Transverse colon (tissue), 4 donors: ENCODE measurements around the gene EXOSC10. TPM values are rescaled to one million over a fixed set of nuclear protein-coding genes. Genes with fewer than 3 reads are reported as not detected.

Source experiments
- DNase-seq: peaks from one replicate; pipeline ENCODE4 v3.0.0-alpha.2; 2019
- H3K27ac ChIP-seq, 4 donors: fragments of 200-600 bp; sonication (generic); 2 replicates each; pipeline ENCODE4 v1.5.1; 2016 to 2018; ENCODE audit warnings: inconsistent platforms in 4 of 4
- H3K27me3 ChIP-seq: fragments of 200-600 bp; sonication (generic); 2 replicates; pipeline ENCODE4 v1.5.1; 2017; ENCODE audit warnings: inconsistent platforms
- H3K36me3 ChIP-seq, 4 donors: fragments of 200-600 bp; sonication (generic); 2 replicates each; pipeline ENCODE4 v1.5.1; 2017 to 2019; ENCODE audit warnings: inconsistent platforms in 4 of 4
- H3K4me1 ChIP-seq, 4 donors: fragments of 200-600 bp; sonication (generic); 2 replicates each; pipeline ENCODE4 v1.5.1; 2017 to 2020; ENCODE audit warnings: inconsistent platforms in 4 of 4
- H3K4me3 ChIP-seq, 4 donors: fragments of 200-600 bp; sonication (generic); 1 replicate in 1 of 4; 2 replicates in 3 of 4; pipeline versions ENCODE4 v1.5.1 to v1.6.1; 2017 to 2019; ENCODE audit warnings: inconsistent platforms in 4 of 4
- H3K9me3 ChIP-seq, 2 donors: fragments of 200-600 bp; sonication (generic); 2 replicates each; pipeline ENCODE4 v1.5.1; 2017 to 2019; ENCODE audit warnings: inconsistent platforms in 2 of 2
- CTCF ChIP-seq, 5 experiments: fragments of 200-600 bp in 3 of 5; fragments of 450-650 bp in 2 of 5; sonication (generic) in 3 of 5; IDR thresholded peaks; 1 replicate in 2 of 5; 2 replicates in 3 of 5; pipeline ENCODE4 v1.5.1; 2016 to 2017; ENCODE audit warnings: antibody characterized with exemption in 5 of 5, inconsistent platforms in 3 of 5, mild to moderate bottlenecking in 2 of 5, moderate library complexity in 1 of 5
- EP300 ChIP-seq: sonication (generic); formaldehyde crosslinking; IDR thresholded peaks from one replicate; pipeline ENCODE4 v1.6.1; 2017; ENCODE audit warnings: antibody characterized with exemption, low read depth
- POLR2A ChIP-seq: fragments of 450-650 bp; IDR thresholded peaks from one replicate; pipeline ENCODE4 v1.6.1; 2016; ENCODE audit warnings: antibody characterized with exemption, mild to moderate bottlenecking, moderate library complexity
- POLR2AphosphoS5 ChIP-seq, 3 donors: sonication (generic); formaldehyde crosslinking; IDR thresholded peaks; one replicate each; pipeline ENCODE4 v1.6.1; 2016; ENCODE audit warnings: antibody characterized with exemption in 3 of 3
- WGBS, 2 donors: methylation state at CpG; one replicate each; pipeline ENCODE4 v1.1.5; 2018; ENCODE audit warnings: low coverage in 1 of 2; 5-methylcytosine and 5-hydroxymethylcytosine counted together
- in situ Hi-C, 4 donors: fragments of 200-750 bp; cut with MboI; loops; one replicate each; pipeline versions ENCODE4 v1.15.0 to v1.15.1; 2017; ENCODE audit warnings: low sequenced_read_pairs in 3 of 4, low pct_ligation_motif_present in 1 of 4, low pct_unique_long_range_greater_than_20kb in 1 of 4
- intact Hi-C: fragments of 100-400 bp; cut with DNase I; formaldehyde crosslinking; loops from one replicate; pipeline ENCODE4 v1.15.1; 2023; ENCODE audit warnings: low total_unique reads
- total RNA-seq, 4 donors: library from RNA; depleted of rRNA; stranded (reverse); fragments of >200 nt; gene quantifications; one replicate each; pipeline ENCODE4 v1.1.0, GENCODE V29; 2016

EXOSC10 gene
- total RNA-seq, 4 donors from 2014 or later, result 43.8 to 113 (median 68.7) TPM

GRCh38 chr1:11062965-11063401, 36.7 kb downstream of the EXOSC10 start:
- TF ChIP-seq POLR2A (no peak), CTCF (IDR thresholded peaks at IDR 0.05) (no peak), EP300 (no peak), POLR2AphosphoS5 (IDR thresholded peaks at IDR 0.05) (no peak)
- Histone ChIP-seq H3K27ac (no peak overlapping the region), H3K36me3 (peaks cover 0 to 27% (median 13%) of the 10 kb centered on the region in 4 donors), H3K9me3 (no peaks in the 10 kb centered on the region), H3K27me3 (no peaks in the 10 kb centered on the region), H3K4me1 (peaks cover 10 to 22% (median 19%) of the 10 kb centered on the region in 4 donors), H3K4me3 (no peak overlapping the region)
- in situ Hi-C loops (no loop called here), intact Hi-C loops (no loop called here)
- 40 to 51% methylated on average over 1 to 3 of the region's 3 CpGs for WGBS, 2 donors
- no peak for DNase-seq

GRCh38 chr1:11061652-11062365, 37.9 kb downstream of the EXOSC10 start:
- Histone ChIP-seq H3K4me3 (no peak overlapping the region), H3K9me3 (no peaks in the 10 kb centered on the region), H3K36me3 (peaks cover 0 to 21% (median 9%) of the 10 kb centered on the region in 4 donors), H3K27me3 (no peaks in the 10 kb centered on the region), H3K27ac (no peak overlapping the region), H3K4me1 (peaks cover 10 to 22% (median 19%) of the 10 kb centered on the region in 4 donors)
- 68% methylated on average over 5 of the region's 5 CpGs; no CpG with 5 or more reads in 1 of the 2 donors for WGBS, 2 donors
- intact Hi-C loops (no loop called here), in situ Hi-C loops (no loop called here)
- TF ChIP-seq CTCF (IDR thresholded peaks at IDR 0.05) (no peak), EP300 (no peak), POLR2A (no peak), POLR2AphosphoS5 (IDR thresholded peaks at IDR 0.05) (no peak)
- no peak for DNase-seq

- peaks cover 0 to 11% (median 2%) of the 10 kb centered on the region in 4 donors for H3K36me3 ChIP-seq
- in situ Hi-C loops, result no loop called here
- H3K4me3 ChIP-seq, result peak within 1 kb of the TSS; percentile 86 to 98 (median 94)
- 0% methylated on average over 6 to 58 of the region's 83 CpGs for WGBS, 2 donors
- H3K27me3 ChIP-seq, result no peaks in the 10 kb centered on the region
- peaks cover 10 to 22% (median 19%) of the 10 kb centered on the region in 4 donors for H3K4me1 ChIP-seq
- intact Hi-C loops, result no loop called here
- peak; percentile 60 for TF ChIP-seq POLR2A
- peak in 2 of 3 donors; percentile 31 to 54 for TF ChIP-seq POLR2AphosphoS5 (IDR thresholded peaks at IDR 0.05)
- no peak for TF ChIP-seq EP300
- TF ChIP-seq CTCF (IDR thresholded peaks at IDR 0.05), result peak in 3 of 5 experiments; percentile 14 to 59 (median 34)
- DNase-seq, result peak; percentile 93
- H3K27ac ChIP-seq, result peak within 1 kb of the TSS; percentile 74 to 89 (median 80)
- H3K9me3 ChIP-seq, result no peaks in the 10 kb centered on the region
Observed at GRCh38 chr1:11059968-11060830, 39.5 kb downstream of the EXOSC10 start, which contains the start of gene SRM. Gene SRM, minus strand, starts transcription at chr1:11060018. Its CDS starts 75 bp downstream, at chr1:11059943.
